ENCODE data around the gene FHIP1B.

Gene FHIP1B

DNA sequence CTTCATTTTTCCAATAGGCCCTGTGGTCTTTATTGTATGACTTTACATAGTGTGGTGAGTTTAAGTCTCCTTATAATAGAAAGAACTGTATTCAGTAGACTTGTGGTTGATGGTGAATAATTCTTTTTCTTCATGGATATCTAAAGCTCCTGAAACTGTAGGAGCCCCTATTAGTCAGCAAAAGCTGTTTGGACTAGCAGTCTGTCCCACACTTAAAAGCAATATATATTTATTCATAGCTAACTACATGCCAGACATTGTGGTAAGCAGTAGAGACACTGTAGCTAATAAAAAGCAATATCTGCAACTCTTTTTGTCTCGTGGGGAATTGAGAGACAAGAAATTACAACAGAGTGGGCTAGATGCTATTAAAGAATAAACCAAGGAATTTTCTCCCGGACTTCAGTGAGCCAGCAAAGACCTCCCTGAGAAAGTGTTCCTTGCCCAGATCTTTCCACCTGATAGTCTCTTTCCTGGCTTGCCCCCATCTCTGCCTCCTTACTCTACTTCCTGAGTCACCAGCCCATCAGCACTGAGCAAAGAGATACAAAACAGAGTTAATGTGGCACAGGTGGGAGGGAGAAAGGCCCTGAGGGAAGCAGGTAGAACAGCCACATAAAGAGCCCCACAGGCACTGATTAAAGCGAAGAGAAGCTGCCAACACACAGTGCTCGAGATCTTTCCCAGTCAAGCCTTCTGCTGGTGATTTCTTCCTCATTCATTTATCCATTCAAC lies 36.8 kb downstream of the FHIP1B start:
- no peak overlapping the region for H3K4me3 Mint-ChIP-seq

DNA sequence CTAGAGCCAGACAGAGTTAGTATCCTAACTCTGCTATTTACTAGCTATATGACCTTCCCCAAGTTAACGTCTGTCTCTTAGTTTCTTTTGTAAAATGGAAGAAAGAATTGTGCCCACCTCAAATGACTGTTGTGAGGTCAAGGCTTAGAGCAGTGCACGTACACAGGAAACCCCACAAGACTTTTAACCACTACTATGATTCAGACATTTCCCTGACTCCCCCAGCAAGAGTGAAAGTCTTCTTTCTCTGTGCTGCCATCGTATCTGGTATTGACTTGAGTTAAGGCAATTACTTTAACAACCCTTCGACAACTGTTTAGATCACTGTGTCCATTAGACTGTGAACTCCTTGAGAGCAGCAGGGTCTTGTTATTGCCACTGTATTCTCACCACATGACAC lies 38.0 kb downstream of the FHIP1B start:
- Mint-ChIP-seq H3K9me3 (no peaks in the 10 kb centered on the region), H3K4me1 (no peaks in the 10 kb centered on the region), H3K27me3 (no peaks in the 10 kb centered on the region), H3K27ac (no peak overlapping the region), H3K4me3 (no peak overlapping the region), H3K36me3 (no peaks in the 10 kb centered on the region)
- no peak for ATAC-seq

More for the DNA sequence above, 36.8 kb downstream of the FHIP1B start:
- Mint-ChIP-seq H3K27me3 (no peaks in the 10 kb centered on the region), H3K9me3 (no peaks in the 10 kb centered on the region), H3K27ac (no peak overlapping the region), H3K4me1 (no peaks in the 10 kb centered on the region), H3K36me3 (no peaks in the 10 kb centered on the region)
- ATAC-seq: no peak

DNA sequence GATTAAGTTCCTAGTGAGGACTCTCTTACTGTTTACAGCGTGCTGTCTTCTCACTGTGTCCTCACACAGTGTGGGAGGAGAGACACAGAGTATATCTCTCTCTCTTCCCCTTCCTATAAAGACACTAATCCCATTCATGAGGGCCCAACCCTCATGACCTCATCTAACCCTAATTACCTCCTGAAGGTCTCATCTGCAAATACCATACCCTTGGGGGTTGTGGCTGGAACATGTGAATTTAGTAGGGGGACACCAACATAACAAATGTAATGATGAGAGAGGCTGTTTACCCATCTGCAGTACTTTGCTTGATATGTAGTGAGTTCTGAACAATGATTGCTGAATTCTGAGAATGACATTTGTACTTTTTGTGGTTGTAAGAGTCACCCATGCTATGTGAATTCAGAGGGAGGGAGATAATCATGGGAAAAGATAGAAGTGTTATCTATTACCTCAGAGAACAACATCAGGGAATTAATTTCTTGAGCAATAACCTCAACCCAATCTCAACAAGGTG lies 40.3 kb downstream of the FHIP1B start:
- no peak overlapping the region for H3K27ac Mint-ChIP-seq
- ATAC-seq: peak; percentile 35
- H3K4me1 Mint-ChIP-seq: no peaks in the 10 kb centered on the region

DNA sequence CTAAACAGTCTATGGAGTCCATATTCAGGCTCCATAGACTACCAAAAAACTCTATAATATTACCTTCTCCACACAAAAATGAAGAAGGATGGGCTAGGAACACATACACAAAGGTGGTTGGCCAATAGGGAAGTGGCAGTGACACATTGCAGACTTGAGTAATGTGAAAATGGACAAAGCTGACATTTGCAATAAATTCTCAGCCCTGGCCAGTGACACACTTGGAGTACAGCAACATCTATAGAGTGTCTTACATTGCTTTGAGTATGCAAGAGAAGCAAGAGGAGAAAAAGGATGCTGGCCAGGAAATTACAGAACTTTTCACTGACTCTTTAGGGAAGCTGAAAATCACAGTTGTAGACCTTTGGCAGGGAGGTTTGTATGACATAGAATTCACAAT lies 42.7 kb downstream of the FHIP1B start:
- H3K36me3 Mint-ChIP-seq: no peaks in the 10 kb centered on the region
- no peak overlapping the region for H3K27ac Mint-ChIP-seq
- H3K9me3 Mint-ChIP-seq: no peaks in the 10 kb centered on the region
- H3K27me3 Mint-ChIP-seq: no peaks in the 10 kb centered on the region
- ATAC-seq: no peak
- no peaks in the 10 kb centered on the region for H3K4me1 Mint-ChIP-seq
- no peak overlapping the region for H3K4me3 Mint-ChIP-seq

More for the DNA sequence above, 40.3 kb downstream of the FHIP1B start:
- no peaks in the 10 kb centered on the region for H3K27me3 Mint-ChIP-seq
- H3K36me3 Mint-ChIP-seq: no peaks in the 10 kb centered on the region
- H3K4me3 Mint-ChIP-seq: no peak overlapping the region
- H3K9me3 Mint-ChIP-seq: no peaks in the 10 kb centered on the region

DNA sequence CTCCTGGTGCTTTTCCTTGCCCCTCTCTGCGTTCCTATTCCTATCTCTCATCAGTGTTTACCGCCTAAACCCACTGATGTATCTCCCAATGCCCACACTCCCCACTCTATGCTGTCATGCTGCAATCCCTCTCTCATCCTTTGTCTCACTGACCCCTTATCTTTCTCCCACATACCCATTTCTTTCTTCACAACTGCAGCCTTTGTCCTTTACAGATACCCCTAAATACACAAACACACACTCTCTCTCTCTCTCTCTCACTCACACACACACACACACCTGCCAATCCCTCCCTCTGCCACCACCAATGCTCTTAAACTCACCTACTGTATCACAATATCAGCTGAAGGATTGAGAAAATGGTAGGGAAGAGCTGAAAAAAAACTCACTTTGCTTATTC lies 59.0 kb downstream of the FHIP1B start:
- peak; percentile 36 for ATAC-seq
- Mint-ChIP-seq H3K36me3 (no peaks in the 10 kb centered on the region), H3K27ac (no peak overlapping the region)

DNA sequence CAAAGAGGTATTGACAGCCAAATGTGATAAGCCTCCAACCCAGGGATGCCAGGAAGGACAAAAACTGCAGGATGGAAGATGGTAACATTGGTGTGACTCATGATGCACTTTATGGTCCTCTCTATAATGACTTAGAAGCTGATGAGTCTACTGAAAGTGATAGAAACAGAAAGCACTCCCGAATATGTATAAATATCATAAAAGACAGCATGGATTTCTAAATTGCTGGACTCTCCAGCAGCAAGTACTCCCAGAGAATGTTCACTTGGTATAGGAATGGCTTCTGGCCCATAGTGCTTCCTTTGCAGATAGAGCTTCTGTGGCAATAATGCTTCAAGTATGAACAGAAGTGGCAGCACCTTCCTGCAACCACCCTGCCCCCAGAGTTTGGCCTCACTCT lies 64.2 kb downstream of the FHIP1B start, which contains the start of gene OR52B2:
OR52B2 (minus strand) TSS at position 101 of the 400 bp plus-strand sequence; CDS start at position 101, 0 bp downstream.
- no peaks in the 10 kb centered on the region for H3K9me3 Mint-ChIP-seq
- H3K4me3 Mint-ChIP-seq: no peak within 1 kb of the TSS

More for the DNA sequence above, 59.0 kb downstream of the FHIP1B start:
- H3K27me3 Mint-ChIP-seq: peaks cover 12% of the 10 kb centered on the region
- no peaks in the 10 kb centered on the region for H3K4me1 Mint-ChIP-seq
- H3K9me3 Mint-ChIP-seq: no peaks in the 10 kb centered on the region
- H3K4me3 Mint-ChIP-seq: no peak overlapping the region

More for the DNA sequence above, 64.2 kb downstream of the FHIP1B start, which contains the start of gene OR52B2:
- H3K27me3 Mint-ChIP-seq: peaks cover 14% of the 10 kb centered on the region
- ATAC-seq: no peak
- no peak within 1 kb of the TSS for H3K27ac Mint-ChIP-seq
- H3K36me3 Mint-ChIP-seq: no peaks in the 10 kb centered on the region
- no peaks in the 10 kb centered on the region for H3K4me1 Mint-ChIP-seq

All from stimulated activated memory B cell treated with anti-CD40 and anti-IgM and Interleukin-4, amounts not matched to agents 10 μg/mL and 1 μg/mL and 100 μg/mL, for 72 hours (primary cell).